Activated B cell treated with CpG ODN at 0.5 μM for 24 hours (primary cell): ENCODE measurements around the gene GZF1. TPM values are rescaled to one million over a fixed set of nuclear protein-coding genes. Genes with fewer than 3 reads are reported as not detected.

Experiments used
- ATAC-seq: fragments of 200-7000 bp; cut with Tn5 transposase; one replicate; pipeline ENCODE4 v1.10.0; 2021; ENCODE audit warnings: low read depth, mild to moderate bottlenecking, moderate library complexity
- CTCF ChIA-PET: fragments of 350-600 bp; sonication (Branson Sonifier 250); formaldehyde crosslinking; loops from one replicate; lab custom pipeline; 2021; ENCODE audit warnings: antibody characterized with exemption; lab: Charles Lee
- POLR2A ChIA-PET: fragments of 350-600 bp; sonication (Branson Sonifier 250); formaldehyde crosslinking; loops from one replicate; lab custom pipeline; 2021; ENCODE audit warnings: antibody characterized with exemption; lab: Charles Lee
- DNase-seq: peaks from one replicate; pipeline ENCODE4 v3.0.0; 2022
- H3K27ac Mint-ChIP-seq: one replicate; pipeline ENCODE4 v1.8.0; 2020; ENCODE audit warnings: mixed read lengths
- H3K27me3 Mint-ChIP-seq: one replicate; pipeline ENCODE4 v1.8.0; 2021; ENCODE audit warnings: mixed read lengths
- H3K36me3 Mint-ChIP-seq: one replicate; pipeline ENCODE4 v1.8.0; 2021; ENCODE audit warnings: low read depth, mixed read lengths
- H3K4me1 Mint-ChIP-seq: one replicate; pipeline ENCODE4 v1.8.0; 2021; ENCODE audit warnings: mixed read lengths
- H3K4me3 Mint-ChIP-seq: one replicate; pipeline ENCODE4 v1.8.0; 2020; ENCODE audit warnings: mild to moderate bottlenecking, mixed read lengths
- H3K9me3 Mint-ChIP-seq: one replicate; pipeline ENCODE4 v1.8.0; 2020; ENCODE audit warnings: mixed read lengths
- CTCF ChIP-seq: fragments of 200-600 bp; IDR thresholded peaks from one replicate; pipeline ENCODE4 v1.8.0; 2022; ENCODE audit warnings: antibody characterized with exemption, mild to moderate bottlenecking
- intact Hi-C: fragments of 100-400 bp; cut with micrococcal nuclease; formaldehyde crosslinking; loops from one replicate; pipeline ENCODE4 v1.15.1; 2024
- total RNA-seq: library from RNA; stranded (reverse); gene quantifications from 2 replicates; pipeline ENCODE4 v1.2.3, GENCODE V29; 2022

GZF1 gene
- total RNA-seq, 1 donor from 2014 or later = 13.3 TPM

DNA sequence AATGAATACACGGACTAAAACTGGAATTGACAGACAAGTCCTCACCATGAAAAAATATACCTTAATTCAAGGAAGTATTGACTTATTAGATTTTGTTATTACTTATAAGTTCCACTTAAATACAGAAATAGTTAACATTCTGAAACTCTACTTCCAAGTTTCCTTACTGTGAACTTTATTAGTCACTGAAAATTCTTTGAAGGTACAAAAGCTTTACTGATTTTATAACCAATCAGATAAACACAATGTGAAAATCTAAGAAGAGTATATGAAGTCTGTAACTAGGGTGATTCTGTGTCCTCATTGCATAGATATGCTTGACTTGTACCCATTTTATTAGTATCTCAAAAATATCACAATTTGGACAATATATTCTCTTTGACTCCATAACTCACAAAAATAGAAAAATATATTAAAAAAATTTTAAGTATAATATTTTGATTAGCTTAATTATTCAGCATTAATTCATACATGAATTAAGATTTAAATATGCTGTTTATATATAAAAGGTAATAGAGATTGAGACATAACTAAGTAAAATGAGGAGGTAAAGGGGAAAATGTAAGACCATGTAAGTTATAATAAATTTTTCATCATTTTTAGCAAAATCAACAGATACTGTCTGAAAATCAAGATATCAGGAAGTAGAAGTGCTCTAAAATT is 52.7 kb downstream of the GZF1 start:
- CTCF ChIA-PET = no interaction called here
- Mint-ChIP-seq H3K27me3 (no peaks in the 10 kb centered on the region), H3K36me3 (no peaks in the 10 kb centered on the region), H3K9me3 (no peaks in the 10 kb centered on the region), H3K4me1 (peaks cover 10% of the 10 kb centered on the region), H3K27ac (no peak overlapping the region), H3K4me3 (no peak overlapping the region)
- no peak for TF ChIP-seq CTCF
- intact Hi-C loops = no loop called here
- POLR2A ChIA-PET = no interaction called here
- no peak for DNase-seq
- ATAC-seq = no peak

- POLR2A ChIA-PET = no interaction called here
Measured at GRCh38 chr20:23415555-23415954, 53.6 kb downstream of the GZF1 start.

DNA sequence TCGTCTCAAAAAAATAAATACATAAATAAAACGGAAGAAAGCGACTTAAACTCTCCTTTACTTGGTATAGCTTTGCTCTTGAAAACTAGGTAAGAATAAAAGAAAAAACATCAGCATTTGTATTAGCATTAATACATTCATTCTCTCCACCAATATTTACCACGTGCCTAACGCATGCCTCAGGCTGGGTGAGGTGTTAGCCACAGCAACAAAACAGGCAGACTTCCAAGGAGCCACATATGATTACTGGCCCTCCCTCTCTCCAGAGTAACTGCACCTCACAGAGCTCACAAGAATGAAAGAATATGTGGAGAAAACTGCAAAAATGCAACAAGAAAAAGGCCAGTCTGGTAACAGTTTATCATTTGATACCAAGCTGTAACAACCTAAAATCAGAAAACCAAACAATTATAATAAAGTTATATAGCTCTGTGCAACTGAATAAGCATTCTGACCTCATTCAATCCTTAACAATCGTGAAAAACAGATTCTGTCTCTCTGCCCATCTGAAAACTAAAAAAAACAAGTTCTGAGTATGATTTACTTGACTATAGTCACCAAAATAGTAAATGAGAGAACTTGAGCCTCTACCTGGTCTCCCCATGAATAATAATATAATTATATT is 54.1 kb downstream of the GZF1 start:
- no peak for DNase-seq
- no peak for TF ChIP-seq CTCF
- H3K9me3 Mint-ChIP-seq = no peaks in the 10 kb centered on the region
- H3K27ac Mint-ChIP-seq = no peak overlapping the region
- no peak for ATAC-seq
- H3K4me3 Mint-ChIP-seq = no peak overlapping the region
- CTCF ChIA-PET = no interaction called here
- H3K4me1 Mint-ChIP-seq = peaks cover 16% of the 10 kb centered on the region
- POLR2A ChIA-PET = no interaction called here
- peaks cover 2% of the 10 kb centered on the region for H3K36me3 Mint-ChIP-seq
- intact Hi-C loops = no loop called here
- no peaks in the 10 kb centered on the region for H3K27me3 Mint-ChIP-seq

More at GRCh38 chr20:23415555-23415954, 53.6 kb downstream of the GZF1 start:
- CTCF ChIA-PET = no interaction called here
- ATAC-seq (no peak), DNase-seq (no peak)
- no peaks in the 10 kb centered on the region for H3K27me3 Mint-ChIP-seq
- H3K4me1 Mint-ChIP-seq = peaks cover 16% of the 10 kb centered on the region
- no peak overlapping the region for H3K27ac Mint-ChIP-seq
- no peak overlapping the region for H3K4me3 Mint-ChIP-seq
- intact Hi-C loops = no loop called here
- no peaks in the 10 kb centered on the region for H3K9me3 Mint-ChIP-seq
- no peak for TF ChIP-seq CTCF
- H3K36me3 Mint-ChIP-seq = peaks cover 2% of the 10 kb centered on the region

DNA sequence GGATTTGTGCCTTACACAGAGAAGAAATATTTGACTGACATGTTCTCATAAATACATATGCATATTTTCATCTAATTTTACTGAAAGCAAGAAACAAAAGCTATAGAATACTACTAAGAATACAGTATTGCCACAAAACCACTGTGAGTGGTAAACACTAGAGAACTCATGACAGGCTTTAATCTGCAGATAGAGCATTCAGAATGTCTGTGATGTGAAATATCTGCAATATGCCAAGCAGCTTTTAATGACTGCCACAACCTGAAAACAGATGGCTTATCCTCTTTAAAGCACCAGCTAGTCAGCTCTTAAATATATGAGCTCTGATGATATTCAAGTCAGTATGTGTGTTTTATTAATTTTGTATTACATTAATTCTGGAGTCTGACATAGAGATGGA is 55.9 kb downstream of the GZF1 start:
- no peak for TF ChIP-seq CTCF
- Mint-ChIP-seq H3K36me3 (peaks cover 2% of the 10 kb centered on the region), H3K4me3 (no peak overlapping the region), H3K4me1 (peaks cover 18% of the 10 kb centered on the region), H3K9me3 (no peaks in the 10 kb centered on the region), H3K27ac (no peak overlapping the region), H3K27me3 (no peaks in the 10 kb centered on the region)
- ATAC-seq (no peak), DNase-seq (no peak)
- POLR2A ChIA-PET = interaction anchor here (1.0 kb wide), 1 partner anchor 68 kb away, joined by 3 read pairs; no protein-coding TSS in a partner anchor
- intact Hi-C loops = no loop called here
- CTCF ChIA-PET = interaction anchor here (1.1 kb wide), 1 partner anchor 68 kb away, joined by 3 read pairs; no protein-coding TSS in a partner anchor

DNA sequence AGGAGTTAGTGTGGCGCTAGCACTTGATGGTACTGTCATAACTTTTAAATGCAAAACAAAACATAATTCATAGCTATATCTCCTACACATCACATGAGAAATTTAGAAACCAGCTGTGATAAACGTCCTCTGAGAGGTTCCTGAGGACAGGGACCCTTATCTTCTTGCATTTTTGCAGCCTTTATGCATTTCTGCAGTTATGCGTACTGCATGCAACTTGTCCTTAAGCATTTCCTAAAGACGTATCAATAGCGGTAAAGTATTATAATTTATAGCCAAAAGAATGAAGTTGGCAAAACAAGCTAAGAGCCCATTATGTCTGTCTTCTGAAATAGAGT is 57.6 kb downstream of the GZF1 start:
- H3K36me3 Mint-ChIP-seq = peaks cover 2% of the 10 kb centered on the region
- intact Hi-C loops = no loop called here
- ChIA-PET CTCF (interaction anchor here (0.8 kb wide), 1 partner anchor 70 kb away, joined by 3 read pairs; no protein-coding TSS in a partner anchor), POLR2A (interaction anchor here (1.7 to 3.6 kb wide), 2 partner anchors 62 to 69 kb away, joined by 8 to 67 read pairs; partner anchors contain the start of gene NXT1)
- ATAC-seq = no peak
- H3K27ac Mint-ChIP-seq = peak overlapping the region; percentile 71
- H3K4me3 Mint-ChIP-seq = peak overlapping the region; percentile 82
- no peaks in the 10 kb centered on the region for H3K9me3 Mint-ChIP-seq
- H3K27me3 Mint-ChIP-seq = peaks cover 5% of the 10 kb centered on the region
- H3K4me1 Mint-ChIP-seq = peaks cover 17% of the 10 kb centered on the region
- TF ChIP-seq CTCF = no peak
- DNase-seq = no peak
